Anterior cingulate cortex (tissue), 58 donors: ENCODE measurements around the gene TACR1.
"Not testable (repeated sequence)": the region's sequence is repeated elsewhere in the genome, so short reads cannot be mapped to it uniquely, and the experiment has no call there.

Experiments used
- DNase-seq, 58 donors: peaks; one replicate each; lab custom pipeline; 2025; lab: John Stamatoyannopoulos, UW

Gene TACR1

GRCh38 chr2:75094405-75094804 is 104.9 kb downstream of the TACR1 start:
- DNase-seq = no peak

GRCh38 chr2:75090770-75091515 is 108.4 kb downstream of the TACR1 start:
- DNase-seq = no peak

DNA sequence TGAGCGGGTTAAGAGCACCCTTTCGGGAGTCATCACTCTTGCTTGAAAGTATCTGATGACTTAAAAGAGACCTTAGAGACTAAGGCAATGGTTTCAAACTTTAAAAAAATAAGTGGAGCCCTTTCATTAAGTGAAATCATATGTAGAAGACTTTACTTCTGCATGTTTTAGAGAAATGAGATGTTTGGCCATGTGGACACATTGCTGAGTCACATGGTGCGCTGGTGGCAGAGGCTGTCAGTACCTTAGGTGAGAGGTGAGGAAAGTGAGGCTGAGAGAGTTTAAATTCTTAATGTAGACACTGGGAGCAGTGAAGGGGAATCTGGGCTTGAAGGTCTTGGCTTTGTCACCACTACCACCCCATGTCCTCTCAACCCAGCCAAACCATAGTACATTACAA is 109.8 kb downstream of the TACR1 start:
- DNase-seq = no peak

GRCh38 chr2:75088791-75089190 is 110.5 kb downstream of the TACR1 start:
- DNase-seq = no peak

- no peak for DNase-seq
These were observed 111.6 kb downstream of the TACR1 start for GRCh38 chr2:75087736-75088135.

DNA sequence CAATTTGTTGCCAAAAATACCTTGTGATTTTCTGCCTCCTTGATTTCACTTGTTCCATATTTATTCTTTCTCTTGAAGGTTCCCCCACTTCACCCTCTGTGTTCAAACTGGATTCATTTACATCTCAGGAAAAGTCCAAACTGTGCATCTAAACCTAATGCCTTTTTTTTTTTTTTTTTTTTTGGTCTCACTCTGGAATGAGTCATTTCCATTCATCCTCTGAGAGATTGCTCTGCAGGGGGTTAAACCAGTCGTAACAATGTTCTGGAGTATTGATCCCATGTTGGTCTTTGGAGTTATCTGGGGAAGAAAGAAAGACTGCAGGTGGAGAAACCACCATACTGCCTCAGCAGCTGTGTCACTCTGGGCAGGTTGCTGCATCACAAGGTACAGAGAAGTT is 119.7 kb downstream of the TACR1 start:
- DNase-seq = no peak

DNA sequence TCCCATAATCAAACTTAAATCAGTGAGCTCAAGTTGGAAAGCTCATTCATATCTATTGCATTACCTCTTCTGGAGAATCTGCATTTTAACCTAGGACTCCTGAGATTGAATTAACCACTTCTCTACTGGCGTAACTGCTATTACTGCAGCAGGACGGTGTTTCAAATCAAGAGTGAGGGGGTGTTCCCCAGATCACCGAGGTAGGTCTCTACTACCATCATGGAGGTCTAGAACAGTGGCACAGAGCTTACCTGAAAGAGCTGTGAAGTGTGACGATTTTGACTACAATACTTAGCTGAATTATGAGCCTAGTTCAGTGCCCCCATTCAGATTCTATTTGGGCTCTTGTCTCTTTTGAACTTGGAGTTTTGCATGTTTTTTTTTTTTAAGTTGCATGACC is 121.4 kb downstream of the TACR1 start:
- no peak for DNase-seq

DNA sequence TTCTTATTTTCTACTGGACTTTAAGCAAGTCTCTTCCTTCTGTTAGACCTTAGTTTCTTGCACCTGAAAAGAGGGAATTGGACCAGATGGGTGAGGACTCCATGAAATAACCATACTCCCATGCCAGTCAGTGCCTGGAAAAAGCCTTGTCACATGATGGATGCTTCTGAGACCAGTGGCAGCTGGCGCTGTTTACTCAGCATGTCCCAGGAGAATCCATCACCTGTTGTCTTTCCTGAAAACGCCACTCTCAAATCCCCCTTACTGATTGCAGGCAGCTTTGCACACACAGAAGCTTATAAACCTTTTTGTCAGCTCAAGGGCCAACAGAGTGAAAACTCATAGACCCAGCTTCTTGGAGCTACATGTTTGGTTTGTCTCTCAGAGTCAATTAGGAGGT is 123.2 kb downstream of the TACR1 start:
- DNase-seq = no peak

GRCh38 chr2:75074708-75075107 is 124.6 kb downstream of the TACR1 start:
- no peak for DNase-seq

DNA sequence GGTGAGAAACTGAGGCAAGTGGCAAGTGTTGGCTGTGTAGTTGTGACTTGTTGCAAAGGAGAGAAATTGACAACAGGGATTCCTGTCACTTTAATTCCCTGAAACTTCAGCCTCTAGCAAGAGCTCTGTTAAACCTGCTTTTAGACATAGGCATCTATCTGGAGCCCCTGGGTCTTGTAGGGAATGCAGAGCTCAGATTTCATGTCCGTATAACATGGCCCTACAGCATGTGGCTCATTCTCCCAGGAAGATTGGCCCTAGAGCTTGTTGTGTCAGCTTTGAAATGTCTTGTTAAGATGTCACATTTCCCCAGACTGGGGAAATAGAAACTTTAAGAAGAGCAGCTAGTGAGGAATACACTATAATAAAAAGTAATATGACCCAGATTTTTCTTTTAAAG is 125.1 kb downstream of the TACR1 start:
- DNase-seq = no peak

DNA sequence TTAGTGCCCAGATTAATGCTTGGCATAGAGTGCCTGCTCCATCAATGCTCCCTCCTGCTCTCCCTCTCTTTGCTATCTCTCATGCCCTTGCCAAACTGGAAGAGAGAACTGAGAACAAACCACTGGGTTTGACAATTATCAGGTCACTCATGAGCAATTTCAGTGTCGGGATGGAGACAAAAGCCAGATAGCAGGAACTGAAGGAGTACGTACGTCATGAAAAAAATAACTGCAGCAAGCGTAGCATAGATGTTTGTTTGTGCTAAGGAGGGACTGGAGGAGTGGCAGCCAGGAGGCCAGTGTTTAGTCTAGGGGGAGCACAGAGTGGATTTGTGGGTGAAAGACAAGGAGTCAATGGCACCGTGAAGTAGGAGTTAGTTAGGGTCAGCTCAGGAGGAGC is 127.6 kb downstream of the TACR1 start:
- DNase-seq = no peak

- DNase-seq = no peak
These were observed 130.8 kb downstream of the TACR1 start for GRCh38 chr2:75068546-75068945.

DNA sequence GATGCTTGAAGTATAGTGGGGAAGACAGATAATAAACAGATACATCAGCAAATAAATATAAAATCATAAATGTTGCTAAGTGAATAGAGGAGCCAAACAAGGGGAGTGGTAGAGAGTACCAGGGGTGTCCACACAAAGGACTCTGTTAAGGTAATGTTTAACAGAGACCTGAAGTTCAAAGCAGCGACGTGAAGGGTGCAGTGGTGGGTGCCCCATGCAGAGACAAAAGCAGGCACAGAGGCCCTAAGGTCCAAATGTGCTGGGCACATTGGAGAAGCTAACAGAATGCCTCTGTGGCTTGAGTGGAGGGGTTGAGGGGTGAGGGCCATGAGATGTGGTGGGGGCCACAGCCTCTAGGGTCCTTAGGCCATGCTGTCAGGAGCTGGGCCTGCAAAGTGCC is 131.8 kb downstream of the TACR1 start:
- no peak for DNase-seq

DNA sequence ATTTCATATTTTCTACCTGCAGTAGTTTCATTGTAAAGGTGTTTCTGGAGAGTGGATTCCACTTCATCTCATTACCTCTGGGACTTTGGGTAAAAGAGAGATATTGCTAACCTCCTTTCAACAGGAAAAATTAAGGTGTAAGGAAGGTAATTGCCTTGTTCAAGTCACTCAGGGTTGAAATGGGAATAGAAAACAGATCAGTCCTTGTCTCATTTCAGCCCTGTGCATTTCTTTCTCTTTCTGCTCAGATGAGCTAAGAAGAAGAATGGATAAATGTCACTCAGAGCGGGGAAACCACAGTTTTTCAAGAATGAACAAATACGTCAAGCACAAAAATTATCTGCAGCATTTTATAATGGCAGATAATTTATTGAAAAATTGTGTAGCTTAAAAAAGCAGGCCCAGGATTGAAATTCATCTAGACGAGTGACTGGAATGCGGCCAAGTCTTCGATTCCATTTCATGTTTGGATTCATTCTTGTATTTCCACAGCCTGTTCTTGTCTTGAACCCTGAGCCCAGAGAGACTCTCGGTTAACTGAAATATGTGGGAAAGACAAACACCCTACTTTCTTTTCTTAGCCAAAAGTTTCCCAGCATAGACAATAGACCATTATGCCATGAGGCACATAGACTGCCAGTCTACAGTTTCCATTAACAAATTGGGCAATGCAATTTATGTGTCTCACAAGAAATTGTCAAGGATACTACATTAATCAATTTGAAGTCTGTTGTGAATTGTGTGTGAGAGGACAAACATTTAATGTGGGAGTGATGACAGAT is 133.0 kb downstream of the TACR1 start:
- peak in 1 of 58 donors; percentile 2 for DNase-seq

DNA sequence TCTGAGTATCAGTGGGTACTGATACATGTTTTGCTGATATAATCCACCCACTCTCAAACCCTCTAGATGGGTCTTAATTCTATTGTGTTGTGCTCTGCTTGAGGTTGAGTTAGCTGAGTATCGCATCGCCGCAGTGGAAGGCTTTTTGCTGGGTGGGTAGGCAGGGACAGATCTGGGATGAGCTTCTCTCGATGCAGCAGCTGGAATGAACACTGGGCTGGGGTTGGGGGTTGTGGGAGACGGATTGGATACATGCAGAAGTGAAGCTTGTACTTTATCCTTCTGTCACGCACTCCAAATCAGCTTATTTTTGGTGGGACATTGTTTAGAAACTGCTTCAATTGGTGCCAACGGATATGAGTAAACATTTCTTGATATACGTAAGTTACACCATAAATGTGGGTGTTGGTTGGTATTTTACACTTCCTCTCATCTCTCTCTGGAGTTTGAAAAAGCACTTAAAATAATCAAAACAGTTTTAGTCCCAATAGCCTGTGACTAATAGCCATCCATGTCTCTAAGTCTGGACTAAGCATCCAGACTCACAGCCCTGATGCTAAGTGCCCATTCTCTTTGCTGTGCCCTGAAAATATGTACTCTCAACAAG is 133.8 kb downstream of the TACR1 start:
- no peak for DNase-seq

DNA sequence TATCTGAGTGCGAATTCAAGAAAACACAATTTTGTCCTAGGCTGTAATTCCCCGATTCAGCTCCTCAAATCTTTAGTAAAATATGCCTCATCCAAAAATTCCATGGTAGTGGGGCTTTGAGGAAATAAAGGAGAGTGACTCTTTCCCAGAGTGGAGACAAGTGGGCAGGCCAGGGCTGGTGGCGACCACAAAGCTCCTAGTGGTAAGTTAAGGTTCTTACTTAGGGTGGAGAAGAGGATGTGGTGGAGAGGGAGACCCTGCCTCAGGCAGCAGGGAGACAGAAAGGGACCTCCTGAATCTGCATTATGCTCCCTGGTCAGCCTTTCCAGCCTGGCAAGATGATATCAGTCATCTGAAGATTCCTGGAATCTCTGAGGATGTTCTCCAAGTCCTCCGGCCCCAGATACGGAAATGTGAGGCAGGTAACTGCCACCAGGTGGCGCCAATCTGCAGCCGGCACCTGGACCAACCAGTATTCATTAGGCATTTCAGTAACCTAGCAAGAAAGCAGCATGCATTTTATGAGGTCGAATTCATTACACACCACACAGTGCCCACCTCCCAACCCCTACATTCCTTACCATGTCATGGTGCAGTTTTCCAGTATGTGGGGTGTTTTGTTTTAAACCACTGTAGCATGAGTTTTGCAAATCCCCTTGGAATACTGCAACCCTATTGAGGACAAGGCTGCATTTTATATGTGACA is 134.5 kb downstream of the TACR1 start:
- DNase-seq = peak in 33 of 58 donors; percentile 1 to 52 (median 9)

DNA sequence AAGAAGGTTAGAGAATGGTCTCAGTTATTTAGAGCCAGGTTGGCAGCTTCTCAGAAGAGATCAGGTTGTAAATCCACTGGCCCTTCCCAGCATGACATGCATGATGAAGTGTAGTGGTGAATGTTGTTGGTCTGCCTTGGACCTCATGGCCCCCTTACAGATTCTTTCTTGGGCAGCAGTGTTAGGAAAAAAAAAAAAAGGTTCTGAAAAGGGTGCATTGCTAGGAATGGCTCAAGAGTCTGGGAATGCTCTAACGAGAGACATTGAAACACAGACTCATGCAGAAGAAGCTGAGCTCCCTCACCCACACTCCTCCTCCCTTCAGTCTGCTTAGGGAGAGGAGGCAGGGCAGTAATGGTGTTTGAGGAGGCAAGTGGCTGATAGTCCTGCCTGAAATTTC is 135.4 kb downstream of the TACR1 start:
- no peak for DNase-seq

DNA sequence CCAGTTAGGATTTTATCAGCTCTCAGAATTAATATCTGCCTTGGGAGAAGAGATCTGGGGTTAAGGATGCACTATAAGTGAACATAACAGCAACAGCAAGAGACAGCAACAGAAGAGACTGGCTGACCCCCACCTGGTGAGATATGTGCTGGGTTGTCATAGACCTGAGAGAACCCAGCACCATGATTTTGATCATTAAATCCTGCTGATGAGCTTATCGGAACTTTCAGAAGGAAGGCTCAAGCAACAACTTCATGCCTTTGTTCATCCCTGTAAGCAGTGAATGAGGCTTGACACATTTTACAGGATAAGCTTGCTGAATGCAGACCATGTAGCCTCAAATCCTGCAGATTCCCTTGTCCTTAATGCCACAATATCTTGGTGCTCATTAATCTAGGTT is 140.9 kb downstream of the TACR1 start:
- no peak for DNase-seq

- not testable (repeated sequence) for DNase-seq
These were observed 142.2 kb downstream of the TACR1 start for GRCh38 chr2:75057150-75057549.

DNA sequence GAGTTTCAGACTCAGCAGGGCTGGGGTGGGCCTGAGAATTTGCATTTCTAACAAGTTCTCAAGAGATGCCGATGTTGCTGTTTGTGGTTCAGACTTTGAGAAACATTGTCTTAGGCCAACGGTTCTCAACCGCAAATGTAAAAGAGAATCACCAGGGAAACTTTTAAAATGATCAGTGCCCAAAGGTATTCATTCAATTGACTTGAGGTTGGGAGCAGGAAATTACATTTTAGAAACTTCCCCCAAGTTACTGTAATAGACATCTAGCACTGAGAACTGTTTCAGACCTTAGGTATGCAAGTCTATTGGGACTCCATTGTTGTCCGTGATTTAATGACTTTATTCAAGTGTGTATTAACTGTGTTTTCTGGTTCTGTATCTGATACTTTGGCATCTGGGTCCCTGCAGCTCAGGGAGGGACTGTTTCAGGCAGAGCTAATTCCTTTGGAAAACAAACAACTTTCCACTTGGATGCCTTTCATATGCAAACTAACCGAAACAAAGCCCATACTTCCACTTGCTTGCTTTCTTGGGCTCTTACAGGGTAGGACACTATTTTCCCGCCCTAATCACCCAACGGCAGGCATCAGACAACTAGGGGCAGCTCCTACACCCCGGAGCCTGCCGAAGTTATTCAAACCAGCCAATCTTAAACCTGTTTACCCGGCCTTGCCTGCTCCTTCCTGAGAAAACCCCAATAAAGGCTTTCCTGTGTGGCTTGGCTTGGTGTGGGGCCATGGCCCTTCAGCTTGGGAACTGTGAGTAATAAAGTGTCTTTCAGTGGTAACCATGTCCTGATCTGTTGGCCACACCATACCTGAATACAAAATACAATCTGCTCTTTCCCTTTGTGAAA is 143.3 kb downstream of the TACR1 start:
- DNase-seq = no peak
